Ishikawa (cell line): ENCODE measurements around the gene ZNF143.

ENCODE experiments used
- CEBPB ChIP-seq: IDR thresholded peaks from 2 replicates; pipeline ENCODE4 v1.6.1; 2012
- CREB1 ChIP-seq: IDR thresholded peaks from 2 replicates; pipeline ENCODE4 v1.6.1; 2012; ENCODE audit warnings: low read depth
- EGR1 ChIP-seq: IDR thresholded peaks from 2 replicates; pipeline ENCODE4 v1.6.1; 2012
- EP300 ChIP-seq: IDR thresholded peaks from 2 replicates; pipeline ENCODE4 v1.6.1; 2012; ENCODE audit warnings: borderline replicate concordance
- FOXM1 ChIP-seq: IDR thresholded peaks from 2 replicates; pipeline ENCODE4 v1.6.1; 2012; ENCODE audit warnings: low read depth, borderline replicate concordance
- NFIC ChIP-seq: IDR thresholded peaks from 2 replicates; pipeline ENCODE4 v1.6.1; 2012
- RAD21 ChIP-seq: IDR thresholded peaks from 2 replicates; pipeline ENCODE4 v1.6.1; 2012; ENCODE audit warnings: low read depth
- TAF1 ChIP-seq: IDR thresholded peaks from 2 replicates; pipeline ENCODE4 v1.6.1; 2012; ENCODE audit warnings: low read depth, mild to moderate bottlenecking
- TCF12 ChIP-seq: IDR thresholded peaks from 2 replicates; pipeline ENCODE4 v1.6.1; 2012; ENCODE audit warnings: low read depth
- TEAD4 ChIP-seq: IDR thresholded peaks from 2 replicates; pipeline ENCODE4 v1.6.1; 2012
- YY1 ChIP-seq: IDR thresholded peaks from 2 replicates; pipeline ENCODE4 v1.6.1; 2012; ENCODE audit warnings: low read depth
- ZBTB7A ChIP-seq: IDR thresholded peaks from 2 replicates; pipeline ENCODE4 v1.6.1; 2012; ENCODE audit warnings: low read depth
- TF ChIP-seq, protein P1 (sequence below): IDR thresholded peaks from 2 replicates; pipeline ENCODE4 v1.6.1; 2012; ENCODE audit warnings: low read depth, mild to moderate bottlenecking
- TF ChIP-seq, protein P2 (sequence below): IDR thresholded peaks from 2 replicates; pipeline ENCODE4 v1.6.1; 2012
- TF ChIP-seq, protein P3 (sequence below): IDR thresholded peaks from 2 replicates; pipeline ENCODE4 v1.6.1; 2012

The ZNF143 gene

DNA sequence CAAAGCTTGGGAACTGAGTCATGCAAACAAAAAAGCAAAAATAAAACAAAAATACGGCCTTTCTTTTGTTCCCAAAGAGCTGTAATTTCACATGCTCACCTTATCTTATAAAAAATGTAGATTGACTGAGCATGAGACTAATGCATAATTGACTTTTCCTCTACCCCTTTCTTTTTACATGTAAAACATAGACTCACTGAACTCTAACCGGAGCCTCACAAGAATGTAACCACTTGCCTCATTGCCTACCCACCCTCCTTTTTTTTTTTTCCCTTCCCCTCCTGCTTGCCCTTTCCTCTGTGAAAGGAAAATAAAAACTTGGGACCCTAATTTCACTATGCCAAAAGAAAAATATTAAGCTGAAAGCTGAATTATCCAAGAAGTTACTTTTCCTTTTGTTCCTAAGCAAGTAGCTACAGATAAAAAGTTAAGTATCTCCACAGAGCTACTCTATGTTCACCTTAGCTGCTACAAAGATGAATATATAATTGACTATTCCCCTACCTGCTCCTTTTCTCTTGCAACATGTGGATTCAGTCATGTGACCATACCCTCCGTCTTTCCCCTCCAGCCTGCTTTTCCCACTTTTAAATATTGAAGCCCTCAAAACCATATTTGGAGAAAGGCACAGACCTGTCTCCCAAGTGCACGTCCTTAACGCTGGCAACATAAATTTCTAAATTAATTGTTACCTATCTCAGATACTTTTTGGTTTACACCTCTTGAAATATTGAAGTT lies 73.1 kb downstream of the ZNF143 start:
- TF ChIP-seq RAD21 (no peak), TEAD4 (no peak), EP300 (no peak), NFIC (no peak), ZBTB7A (no peak), YY1 (no peak), TCF12 (no peak), CEBPB (no peak), FOXM1 (no peak), TAF1 (no peak), EGR1 (no peak), CREB1 (no peak)
- TF ChIP-seq, protein P1, sequence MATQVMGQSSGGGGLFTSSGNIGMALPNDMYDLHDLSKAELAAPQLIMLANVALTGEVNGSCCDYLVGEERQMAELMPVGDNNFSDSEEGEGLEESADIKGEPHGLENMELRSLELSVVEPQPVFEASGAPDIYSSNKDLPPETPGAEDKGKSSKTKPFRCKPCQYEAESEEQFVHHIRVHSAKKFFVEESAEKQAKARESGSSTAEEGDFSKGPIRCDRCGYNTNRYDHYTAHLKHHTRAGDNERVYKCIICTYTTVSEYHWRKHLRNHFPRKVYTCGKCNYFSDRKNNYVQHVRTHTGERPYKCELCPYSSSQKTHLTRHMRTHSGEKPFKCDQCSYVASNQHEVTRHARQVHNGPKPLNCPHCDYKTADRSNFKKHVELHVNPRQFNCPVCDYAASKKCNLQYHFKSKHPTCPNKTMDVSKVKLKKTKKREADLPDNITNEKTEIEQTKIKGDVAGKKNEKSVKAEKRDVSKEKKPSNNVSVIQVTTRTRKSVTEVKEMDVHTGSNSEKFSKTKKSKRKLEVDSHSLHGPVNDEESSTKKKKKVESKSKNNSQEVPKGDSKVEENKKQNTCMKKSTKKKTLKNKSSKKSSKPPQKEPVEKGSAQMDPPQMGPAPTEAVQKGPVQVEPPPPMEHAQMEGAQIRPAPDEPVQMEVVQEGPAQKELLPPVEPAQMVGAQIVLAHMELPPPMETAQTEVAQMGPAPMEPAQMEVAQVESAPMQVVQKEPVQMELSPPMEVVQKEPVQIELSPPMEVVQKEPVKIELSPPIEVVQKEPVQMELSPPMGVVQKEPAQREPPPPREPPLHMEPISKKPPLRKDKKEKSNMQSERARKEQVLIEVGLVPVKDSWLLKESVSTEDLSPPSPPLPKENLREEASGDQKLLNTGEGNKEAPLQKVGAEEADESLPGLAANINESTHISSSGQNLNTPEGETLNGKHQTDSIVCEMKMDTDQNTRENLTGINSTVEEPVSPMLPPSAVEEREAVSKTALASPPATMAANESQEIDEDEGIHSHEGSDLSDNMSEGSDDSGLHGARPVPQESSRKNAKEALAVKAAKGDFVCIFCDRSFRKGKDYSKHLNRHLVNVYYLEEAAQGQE: no peak
- TF ChIP-seq, protein P2, sequence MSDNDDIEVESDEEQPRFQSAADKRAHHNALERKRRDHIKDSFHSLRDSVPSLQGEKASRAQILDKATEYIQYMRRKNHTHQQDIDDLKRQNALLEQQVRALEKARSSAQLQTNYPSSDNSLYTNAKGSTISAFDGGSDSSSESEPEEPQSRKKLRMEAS: no peak
- TF ChIP-seq, protein P3, sequence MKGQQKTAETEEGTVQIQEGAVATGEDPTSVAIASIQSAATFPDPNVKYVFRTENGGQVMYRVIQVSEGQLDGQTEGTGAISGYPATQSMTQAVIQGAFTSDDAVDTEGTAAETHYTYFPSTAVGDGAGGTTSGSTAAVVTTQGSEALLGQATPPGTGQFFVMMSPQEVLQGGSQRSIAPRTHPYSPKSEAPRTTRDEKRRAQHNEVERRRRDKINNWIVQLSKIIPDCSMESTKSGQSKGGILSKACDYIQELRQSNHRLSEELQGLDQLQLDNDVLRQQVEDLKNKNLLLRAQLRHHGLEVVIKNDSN: no peak

DNA sequence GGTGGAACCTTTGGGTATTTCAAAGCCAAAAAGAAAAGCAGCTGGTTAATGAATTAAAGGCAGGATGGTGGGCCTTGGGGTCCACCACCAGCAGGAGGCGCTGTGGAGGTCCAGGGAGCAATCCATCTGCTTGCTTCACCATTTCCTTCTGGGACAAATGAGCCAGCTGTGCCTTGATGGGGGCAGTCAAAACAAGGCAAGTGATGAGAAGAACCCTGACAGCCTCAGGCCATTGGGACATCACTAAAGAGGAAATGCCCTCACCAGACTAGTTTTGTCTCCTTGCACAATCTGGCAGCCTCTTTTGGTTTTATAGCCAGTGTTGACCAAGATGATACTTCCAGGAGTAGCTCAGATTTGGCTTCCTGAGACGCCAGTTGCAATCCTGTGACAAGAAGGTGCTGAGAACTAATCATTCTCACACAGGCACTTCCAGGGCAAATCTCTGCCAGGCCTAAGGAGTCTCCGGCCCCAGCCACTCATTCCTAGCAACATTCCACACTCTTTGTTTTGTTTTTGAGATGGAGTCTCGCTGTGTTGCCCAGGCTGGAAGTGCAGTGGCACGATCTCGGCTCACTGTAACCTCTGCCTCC lies 74.5 kb downstream of the ZNF143 start:
- TF ChIP-seq RAD21 (peak; percentile 64), CEBPB (no peak), TEAD4 (no peak), EP300 (no peak)

DNA sequence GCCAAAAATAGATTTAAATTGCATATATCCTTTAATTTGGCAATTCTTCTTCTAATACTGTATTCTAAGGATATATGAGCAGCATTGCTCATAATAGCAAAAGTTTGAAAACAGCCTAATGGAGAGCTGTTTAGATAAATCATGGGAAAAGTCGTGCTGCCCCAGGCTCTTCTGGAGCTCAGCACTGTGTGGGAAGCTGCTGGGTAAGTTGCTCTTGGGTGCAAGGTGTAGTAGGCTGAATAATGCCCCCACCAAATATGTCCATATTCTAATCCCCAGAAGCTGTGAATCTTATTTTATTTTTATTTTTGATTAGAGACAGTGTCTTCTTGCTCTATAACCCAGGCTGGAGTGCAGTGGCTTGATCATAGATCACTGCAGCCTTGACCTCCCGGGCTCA lies 77.7 kb downstream of the ZNF143 start:
- TF ChIP-seq FOXM1 (no peak), CEBPB (no peak), EGR1 (no peak), NFIC (no peak)
- TF ChIP-seq, protein P3: no peak
- TF ChIP-seq, protein P2: no peak

DNA sequence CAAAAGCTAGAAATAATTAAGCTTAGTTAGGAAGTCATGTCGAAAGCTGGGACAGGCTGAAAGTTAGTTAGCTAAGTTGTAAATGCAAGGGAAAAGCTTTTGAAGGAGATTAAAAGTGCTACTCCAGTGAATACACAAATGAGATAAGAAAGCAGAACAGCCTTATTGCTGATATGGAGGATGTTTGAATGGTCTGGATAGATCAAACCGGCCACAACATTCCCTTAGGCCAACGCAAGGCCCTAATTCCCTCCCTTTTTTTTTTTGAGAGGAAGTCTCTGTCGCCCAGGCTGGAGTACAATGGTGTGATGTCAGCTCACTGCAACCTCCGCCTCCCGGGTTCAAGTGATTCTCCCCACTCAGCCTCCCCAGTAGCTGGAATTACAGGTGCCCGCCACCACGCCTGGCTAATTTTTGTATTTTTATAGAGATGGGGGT lies 89.4 kb downstream of the ZNF143 start:
- TF ChIP-seq NFIC: no peak
- no peak for TF ChIP-seq FOXM1
- no peak for TF ChIP-seq EGR1
- no peak for TF ChIP-seq ZBTB7A
- TF ChIP-seq, protein P3: no peak
- no peak for TF ChIP-seq TAF1
- TF ChIP-seq TEAD4: no peak
- no peak for TF ChIP-seq TCF12
- no peak for TF ChIP-seq EP300
- no peak for TF ChIP-seq RAD21
- TF ChIP-seq CREB1: no peak
- no peak for TF ChIP-seq CEBPB
- TF ChIP-seq YY1: no peak
- TF ChIP-seq, protein P1: no peak
- TF ChIP-seq, protein P2: no peak

DNA sequence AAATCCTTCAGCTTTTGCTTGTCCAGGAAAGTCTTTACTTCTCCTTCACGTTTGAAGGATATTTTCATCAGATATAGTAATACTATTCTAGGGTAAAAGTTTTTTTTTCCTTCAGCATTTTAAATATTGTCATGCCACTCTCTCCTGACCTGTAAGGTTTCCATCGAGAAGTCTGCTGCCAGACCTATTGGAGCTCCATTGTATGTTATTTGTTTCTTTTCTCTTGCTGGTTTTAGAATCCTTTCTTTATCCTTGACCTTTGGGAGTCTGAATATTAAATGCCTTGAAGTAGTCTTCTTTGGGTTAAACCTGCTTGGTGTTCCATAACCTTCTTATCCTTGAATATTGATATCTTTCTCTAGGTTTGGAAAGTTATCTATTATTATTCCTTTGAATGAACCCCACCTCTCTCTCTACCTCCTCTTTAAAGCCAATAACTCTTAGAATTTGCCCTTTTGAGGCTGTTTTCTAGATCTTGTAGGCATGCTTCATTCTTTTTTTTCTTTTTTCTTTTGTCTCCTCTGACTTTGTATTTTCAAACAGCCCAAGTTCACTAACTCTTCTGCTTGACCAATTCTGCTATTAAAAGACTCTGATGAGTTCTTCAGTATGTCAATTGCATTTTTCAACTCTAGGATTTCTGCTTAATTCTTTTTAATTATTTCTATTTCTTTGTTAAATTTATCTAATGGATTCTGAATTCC lies 100.6 kb downstream of the ZNF143 start:
- TF ChIP-seq CREB1: no peak
- TF ChIP-seq TEAD4: no peak
- no peak for TF ChIP-seq NFIC
- TF ChIP-seq, protein P1: no peak
- no peak for TF ChIP-seq YY1
- no peak for TF ChIP-seq CEBPB
- no peak for TF ChIP-seq EGR1
- no peak for TF ChIP-seq EP300
- TF ChIP-seq TCF12: no peak
- TF ChIP-seq ZBTB7A: no peak
- no peak for TF ChIP-seq RAD21
